GM08714 (cell line): Measurements from ENCODE around the gene CEP104.
A peak's percentile ranks its signal among the peaks of the same experiment; 100 is the strongest.

Experiments used
- H3K4me3 ChIP-seq: fragments of 200-500 bp; sonication (Bioruptor generic); 2 replicates; pipeline ENCODE4 v1.5.1; 2014; ENCODE audit warnings: mild to moderate bottlenecking, low read length, inconsistent platforms
- ZNF274 ChIP-seq: IDR thresholded peaks from 2 replicates; pipeline ENCODE4 v1.6.1; 2012; ENCODE audit warnings: mild to moderate bottlenecking, low read depth, low read length

CEP104 gene

DNA sequence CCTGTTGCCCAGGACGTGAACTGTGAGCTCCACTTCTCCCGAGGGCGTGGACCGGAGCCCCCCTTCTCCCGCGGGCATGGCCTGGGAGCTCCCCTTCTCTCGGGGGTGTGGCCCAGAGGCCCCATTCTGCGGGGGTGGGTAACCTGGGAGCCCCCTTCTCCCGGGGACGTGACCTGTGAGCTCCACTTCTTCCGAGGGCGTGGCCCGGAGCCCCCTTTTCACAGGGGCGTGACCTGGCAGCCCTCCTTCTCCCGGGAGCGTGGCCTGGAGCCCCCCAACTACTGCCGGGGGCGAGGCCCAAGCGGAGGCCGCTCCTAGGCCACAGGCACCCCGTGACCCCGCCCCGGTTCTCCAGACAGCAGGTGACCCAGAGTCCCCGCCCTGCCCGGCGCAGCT is 42.7 kb upstream of the CEP104 start:
- peak overlapping the region; percentile 85 for H3K4me3 ChIP-seq
- no peak for TF ChIP-seq ZNF274

DNA sequence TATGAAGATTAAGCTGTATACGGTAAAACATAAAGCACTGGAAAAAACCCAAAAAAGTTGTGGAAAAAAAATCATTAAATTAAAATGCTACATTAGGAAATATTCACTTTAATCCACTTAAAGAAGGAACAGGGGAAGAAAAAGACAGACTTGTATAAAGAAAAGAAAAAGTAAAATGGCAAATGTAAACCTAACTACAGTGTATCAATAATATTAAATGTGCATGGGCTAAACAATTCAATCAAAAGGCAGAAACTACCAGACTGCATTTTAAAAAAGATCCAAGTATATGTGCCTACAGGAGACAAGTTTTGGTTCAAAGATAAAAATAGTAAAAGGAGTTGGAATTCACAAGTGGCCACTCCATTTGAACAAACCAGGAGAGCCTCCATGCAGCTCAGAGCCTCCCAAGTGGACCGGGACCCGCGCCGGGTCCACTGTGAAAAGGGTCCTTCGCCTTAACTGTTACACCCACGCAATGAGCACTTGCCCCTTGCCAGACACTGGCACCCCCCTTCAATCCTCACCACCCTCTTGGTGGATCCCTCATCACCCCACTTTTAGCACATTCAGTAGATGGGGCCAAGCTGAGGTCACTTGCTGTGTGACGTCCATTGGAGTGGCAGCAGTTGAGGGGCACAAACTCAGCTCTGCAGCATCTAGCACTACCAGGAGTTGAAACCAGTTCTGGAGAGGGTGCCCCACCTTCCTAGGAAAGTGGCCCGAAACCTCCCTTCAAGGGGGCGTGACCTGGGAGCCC is 42.2 kb upstream of the CEP104 start:
- no peak for TF ChIP-seq ZNF274

DNA sequence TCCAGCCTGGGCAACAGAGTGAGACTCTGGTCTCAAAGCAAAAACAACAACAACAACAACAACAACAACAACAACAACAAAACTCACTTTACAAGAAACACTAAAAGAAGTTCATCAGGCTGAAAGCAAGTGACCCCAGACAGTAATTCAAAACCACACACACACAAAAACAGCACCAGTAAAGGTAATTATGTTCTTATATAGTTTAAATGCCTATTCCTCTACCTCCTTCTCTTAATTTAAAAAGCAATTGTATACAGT is 41.4 kb upstream of the CEP104 start:
- H3K4me3 ChIP-seq, result no peak overlapping the region
- TF ChIP-seq ZNF274, result no peak

More for the DNA sequence above, 42.2 kb upstream of the CEP104 start:
- H3K4me3 ChIP-seq, result peak overlapping the region; percentile 85

DNA sequence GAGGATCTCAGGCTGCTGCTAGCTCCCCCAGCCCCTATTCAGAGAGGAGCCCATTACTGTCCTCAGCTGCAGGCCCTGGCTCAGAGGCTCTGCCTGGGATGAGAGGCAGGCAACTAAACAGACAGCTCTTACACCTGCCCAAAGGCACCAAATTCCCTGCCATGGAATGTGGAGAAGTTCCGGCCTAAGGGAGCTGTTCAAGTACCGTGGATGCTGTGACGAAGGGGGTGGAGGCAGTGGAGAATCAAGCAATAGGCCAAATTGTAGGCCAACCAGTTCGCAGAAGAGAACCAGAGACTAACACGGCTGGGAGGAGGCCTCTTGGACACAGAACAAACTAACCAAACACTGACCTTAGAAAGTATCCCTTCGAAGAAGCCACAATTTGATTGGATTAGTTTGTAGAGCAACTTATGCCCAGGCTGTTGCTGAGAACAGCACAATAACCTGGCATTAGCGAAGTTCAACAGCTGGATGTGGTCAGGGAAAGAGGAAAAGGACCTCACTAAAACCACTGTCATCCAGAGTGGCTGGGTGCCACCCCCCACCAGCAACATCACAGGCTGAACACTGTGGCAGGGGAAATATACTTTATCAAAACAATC is 39.5 kb upstream of the CEP104 start:
- TF ChIP-seq ZNF274, result no peak
- no peak overlapping the region for H3K4me3 ChIP-seq

DNA sequence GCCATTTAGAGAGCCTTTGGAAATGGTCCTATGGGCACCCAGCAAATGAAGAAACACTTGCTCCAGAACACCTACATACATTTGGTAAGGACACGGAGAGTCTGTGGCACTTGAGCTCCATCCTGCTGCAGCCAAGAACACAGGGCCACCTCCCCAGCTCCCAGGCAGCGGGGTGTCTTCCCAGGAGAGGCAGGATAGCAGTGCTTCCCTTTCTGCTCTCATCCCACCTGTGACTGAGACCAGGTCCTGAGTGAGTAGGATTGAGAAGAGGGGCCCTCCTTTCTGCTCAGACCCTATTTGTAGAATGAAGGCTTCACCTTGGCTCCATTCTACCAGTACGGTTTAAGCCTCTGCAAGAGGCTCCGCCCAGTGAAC is 38.9 kb upstream of the CEP104 start:
- H3K4me3 ChIP-seq, result no peak overlapping the region
- TF ChIP-seq ZNF274, result no peak

DNA sequence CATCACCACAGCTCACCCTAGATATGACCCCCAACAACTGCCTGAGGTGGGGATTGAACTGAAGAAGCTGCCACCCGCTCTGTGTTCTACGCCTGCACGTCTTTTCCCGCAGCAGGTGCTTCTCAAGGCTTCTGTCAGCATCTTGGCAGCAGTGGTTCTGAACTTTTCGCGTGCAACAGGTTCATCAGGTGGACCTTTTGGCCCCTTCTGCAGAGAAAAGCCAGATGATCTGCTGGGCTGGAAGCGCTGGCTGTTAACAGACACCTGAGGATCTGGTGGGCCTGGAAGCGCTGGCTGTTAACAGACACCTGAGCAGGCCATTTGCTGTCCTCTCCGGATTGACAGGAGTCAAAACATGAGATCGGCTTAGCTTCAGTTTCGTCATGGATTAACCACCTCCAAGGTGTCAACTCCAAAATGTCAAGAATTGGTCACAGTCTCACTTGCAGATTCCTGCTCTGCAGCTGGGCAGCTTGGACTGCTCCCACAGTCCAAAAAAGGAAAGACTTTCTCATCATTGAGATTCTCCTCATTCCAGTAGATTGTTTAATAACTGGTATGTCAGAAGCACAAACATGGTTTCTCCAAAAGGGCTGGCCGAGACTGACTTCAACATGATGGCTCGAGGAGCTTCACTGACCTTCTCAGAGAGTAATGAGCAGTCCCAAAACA is 38.4 kb upstream of the CEP104 start:
- TF ChIP-seq ZNF274, result no peak
- no peak overlapping the region for H3K4me3 ChIP-seq

DNA sequence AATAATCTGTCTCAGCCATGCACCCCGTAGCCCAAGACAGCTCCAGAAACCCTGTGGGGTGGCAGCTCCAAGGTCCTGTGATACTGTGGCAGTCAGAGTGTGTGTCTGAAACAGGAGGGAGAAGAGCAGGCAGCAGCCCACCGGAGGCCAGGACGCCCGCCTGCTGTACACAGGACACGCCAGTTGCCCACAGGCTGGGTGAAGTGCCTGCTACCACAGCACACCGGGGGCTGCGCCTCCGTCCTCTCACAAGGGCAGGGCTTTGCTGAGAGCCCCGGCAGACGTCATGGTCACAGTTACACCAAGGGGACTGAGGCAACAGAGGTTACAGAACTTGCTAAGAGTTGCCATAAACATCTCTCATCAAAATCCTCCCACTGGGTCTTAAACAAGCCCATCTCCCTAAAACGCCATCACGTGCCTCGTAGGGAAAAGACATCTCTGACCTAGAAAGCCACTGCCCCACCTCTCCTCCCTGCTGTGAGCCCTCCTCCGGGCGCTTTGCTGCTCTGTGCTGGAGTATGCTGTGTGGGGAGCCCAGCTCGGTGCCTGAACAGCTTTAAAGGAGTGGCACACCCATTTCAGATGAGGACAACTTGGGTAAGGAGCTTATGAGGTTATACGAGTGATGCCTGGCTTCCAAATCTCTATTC is 37.7 kb upstream of the CEP104 start:
- no peak for TF ChIP-seq ZNF274
- no peak overlapping the region for H3K4me3 ChIP-seq

DNA sequence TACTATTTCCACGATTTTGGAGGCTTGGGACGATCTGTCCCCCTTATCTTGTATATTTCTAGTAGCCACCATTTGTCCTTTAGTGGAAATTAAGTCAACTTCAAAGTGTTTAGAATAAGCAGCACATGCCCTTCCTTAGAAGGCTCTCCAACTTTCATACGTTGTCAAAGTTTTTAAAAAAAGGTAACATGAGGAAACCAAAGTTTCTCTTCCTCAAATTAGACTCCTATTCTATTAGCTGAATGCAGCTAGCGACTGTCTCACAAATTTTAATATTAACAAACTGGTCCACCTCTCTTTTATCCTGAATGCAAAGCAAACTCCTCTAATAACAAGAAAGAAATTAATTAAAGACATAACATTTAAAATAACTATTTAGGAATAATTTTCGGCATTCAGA is 36.2 kb upstream of the CEP104 start:
- H3K4me3 ChIP-seq, result no peak overlapping the region
- no peak for TF ChIP-seq ZNF274

DNA sequence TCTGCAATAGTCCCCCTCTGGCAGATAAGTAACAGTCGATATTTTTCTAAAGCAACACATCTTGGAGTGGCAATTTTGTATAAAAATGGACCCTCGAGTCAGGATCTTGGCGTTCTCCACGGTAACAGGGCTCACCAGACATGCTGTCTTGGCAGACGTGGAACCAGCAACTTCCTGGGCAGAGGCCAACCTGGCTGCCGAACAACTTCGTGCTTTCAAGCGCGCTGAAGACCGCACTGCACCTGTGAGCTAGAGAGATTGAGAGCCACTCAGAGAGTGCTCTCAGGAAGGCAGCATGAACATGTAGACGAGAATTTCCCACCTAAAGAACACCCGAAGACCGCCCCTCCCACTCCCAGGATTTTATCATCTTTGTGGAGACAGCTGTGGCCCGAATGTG is 35.7 kb upstream of the CEP104 start:
- H3K4me3 ChIP-seq, result no peak overlapping the region
- TF ChIP-seq ZNF274, result no peak

DNA sequence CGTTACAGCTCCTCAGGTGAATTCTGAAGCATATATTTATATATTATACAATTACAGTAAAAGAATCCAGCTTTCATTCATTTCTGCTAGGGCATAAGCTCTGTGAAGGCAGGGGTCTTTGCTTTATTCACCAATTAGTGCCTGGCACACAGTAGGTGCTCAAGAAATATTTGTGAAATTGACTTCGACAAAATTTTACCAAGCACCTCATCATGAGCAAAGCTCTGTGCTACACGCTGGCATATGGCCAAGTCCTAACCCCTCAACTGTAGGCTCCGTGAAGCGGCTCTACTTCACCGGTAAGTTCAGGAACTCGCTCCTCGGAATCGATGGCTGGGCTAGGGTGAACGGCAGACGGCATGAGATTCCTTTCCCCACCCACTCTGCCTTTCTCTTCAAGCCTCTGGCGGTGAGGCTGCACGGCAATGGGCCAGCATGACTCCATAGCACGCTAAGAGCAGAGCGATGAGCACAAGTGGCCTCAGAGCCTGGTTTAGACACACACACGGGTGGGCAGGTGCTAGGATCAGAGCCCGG is 34.4 kb upstream of the CEP104 start:
- no peak overlapping the region for H3K4me3 ChIP-seq
- TF ChIP-seq ZNF274, result no peak

DNA sequence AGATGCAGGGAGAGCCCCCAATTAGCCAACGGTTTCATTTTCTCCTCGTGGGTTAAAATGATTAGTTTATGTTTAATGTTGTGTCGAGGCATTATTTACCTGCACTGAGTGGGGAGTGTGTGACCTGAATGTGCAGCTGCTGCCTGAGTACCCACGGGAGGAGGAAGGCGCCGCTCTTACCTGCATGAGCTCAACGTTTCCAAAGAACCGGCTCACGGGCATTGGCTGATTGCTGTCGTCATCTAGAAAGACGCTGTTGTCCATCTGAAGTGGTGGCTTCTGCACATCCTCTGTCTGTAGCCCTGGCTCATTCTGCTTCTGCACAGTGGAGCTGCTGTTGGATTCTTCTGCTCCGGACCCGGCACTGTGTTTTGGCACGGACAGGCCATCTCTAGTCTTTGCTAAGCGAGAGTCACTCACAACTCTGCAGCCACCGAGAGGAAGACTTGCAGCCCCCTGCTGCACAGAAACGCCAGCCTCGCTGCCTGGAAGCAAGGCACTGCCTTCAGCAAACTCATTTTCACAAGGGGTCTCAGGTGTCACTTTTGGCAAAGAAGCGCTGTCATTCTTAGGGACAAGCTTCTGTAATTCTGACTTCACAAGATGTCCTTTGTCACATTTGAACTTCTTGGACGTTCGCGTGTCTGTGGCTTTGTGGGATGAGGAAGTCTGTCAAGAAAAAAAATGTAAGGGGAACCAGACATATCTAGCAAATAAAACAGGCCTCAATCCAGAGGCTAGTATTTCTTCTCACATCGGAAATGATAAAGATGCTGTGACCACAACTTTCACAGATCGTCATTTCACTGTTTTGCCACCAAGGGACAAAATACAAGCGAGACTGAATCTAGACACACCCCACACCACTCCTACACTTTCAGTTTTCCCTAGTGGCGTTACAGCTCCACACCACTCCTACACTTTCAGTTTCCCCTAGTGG is 33.6 kb upstream of the CEP104 start:
- no peak for TF ChIP-seq ZNF274
- no peak overlapping the region for H3K4me3 ChIP-seq

DNA sequence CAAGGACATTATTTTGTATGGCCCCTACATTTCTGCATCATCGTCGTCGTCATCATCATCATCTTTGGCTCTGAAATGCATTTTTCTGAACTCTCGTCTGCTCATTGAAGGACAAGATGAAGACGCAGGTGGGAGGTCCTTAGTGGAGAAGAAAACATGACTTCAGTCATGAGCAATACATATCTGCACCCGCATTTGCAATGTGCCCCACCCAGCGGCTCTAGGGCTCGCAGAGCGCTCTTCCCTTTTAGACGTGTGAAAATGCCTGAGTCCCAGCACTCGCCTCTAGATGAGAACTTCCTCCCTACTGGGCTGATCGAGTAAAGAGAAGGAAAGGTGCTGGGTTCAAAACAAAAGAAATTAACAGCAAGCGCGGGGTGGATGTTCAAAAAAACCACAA is 32.9 kb upstream of the CEP104 start:
- no peak for TF ChIP-seq ZNF274

DNA sequence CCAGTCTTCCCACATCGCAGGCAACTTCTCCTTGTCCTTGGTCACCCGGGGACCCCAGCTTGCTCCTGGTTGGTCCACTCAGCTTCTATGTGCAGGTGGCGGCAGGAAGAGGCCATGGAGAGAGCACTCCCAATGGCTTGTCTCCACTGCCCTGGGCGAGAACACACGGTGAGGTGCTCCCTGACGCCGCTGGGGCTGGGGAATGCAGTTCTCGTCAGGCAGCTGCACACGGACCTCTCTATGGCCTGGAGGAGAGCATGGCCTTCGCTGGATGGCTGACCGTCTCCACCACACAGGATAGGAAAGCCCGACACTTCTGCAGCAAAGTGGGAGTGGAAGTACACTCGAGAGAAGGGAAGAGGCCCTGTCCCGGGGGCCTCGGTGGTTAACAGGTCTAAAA is 31.3 kb upstream of the CEP104 start:
- no peak for TF ChIP-seq ZNF274
- H3K4me3 ChIP-seq, result no peak overlapping the region

More for the DNA sequence above, 32.9 kb upstream of the CEP104 start:
- H3K4me3 ChIP-seq, result no peak overlapping the region

DNA sequence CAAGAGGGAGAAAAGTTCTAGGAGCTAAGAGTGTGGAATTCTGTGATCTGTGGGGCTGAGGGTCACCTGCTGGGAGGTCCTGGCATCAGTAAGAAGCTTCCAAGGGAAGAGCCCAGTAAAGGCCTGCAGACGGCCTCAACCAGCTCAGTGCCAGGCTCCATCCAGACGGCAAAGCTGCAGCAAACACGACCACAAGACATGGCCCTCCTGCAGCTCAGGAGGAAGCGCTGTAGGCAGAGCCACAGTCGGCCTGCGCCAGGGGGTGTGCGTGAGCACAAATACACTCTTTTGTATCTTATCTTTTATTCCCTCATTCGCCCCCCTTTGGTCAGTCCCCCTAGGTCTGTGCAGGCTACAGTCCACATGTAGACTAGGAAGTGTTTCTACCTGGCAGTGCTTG is 29.7 kb upstream of the CEP104 start:
- no peak overlapping the region for H3K4me3 ChIP-seq
- TF ChIP-seq ZNF274, result no peak
